Measurements from ENCODE around the gene RAD50. TPM values are rescaled to one million over a fixed set of nuclear protein-coding genes. Genes with fewer than 3 reads are reported as not detected.

Gene RAD50
- polyA plus RNA-seq, 1 experiment = 25.3 TPM

DNA sequence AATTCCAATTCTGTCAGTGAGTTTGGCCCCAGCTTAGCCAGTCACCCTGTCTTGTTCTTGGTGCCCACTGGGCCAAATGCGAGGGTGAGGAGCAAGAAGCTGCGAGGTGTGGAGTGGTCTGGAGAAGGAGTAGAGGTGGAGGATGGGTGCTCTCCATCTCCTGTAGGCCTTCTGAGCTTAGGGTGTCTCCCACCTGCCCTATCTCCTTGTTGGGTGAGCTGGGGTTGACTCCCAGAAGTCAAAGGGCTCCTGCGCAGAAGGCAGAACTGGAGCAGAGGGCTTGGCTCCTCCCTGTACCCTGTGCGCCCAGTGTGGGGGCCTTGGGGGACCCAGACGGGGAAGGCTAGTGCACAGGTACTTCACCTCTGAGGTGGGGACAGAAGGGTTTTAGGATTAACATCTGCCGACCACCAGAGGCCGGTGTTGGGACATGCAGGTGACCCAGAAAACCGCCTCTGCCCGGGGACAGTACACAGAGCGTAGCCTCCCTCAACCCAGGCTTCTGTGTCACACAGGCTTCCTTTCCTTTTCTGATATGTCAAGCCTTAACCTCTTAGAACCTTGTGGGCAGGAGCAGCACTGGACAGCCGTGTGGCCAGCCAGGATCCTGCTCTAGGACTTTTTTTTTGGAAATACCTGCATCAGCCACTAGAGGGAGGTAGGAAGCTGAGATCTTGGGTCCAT lies 30.3 kb upstream of the RAD50 start:
- Histone ChIP-seq H3K27me3 (ENCODE audit: control insufficient read depth, insufficient read depth, low read length) (peaks cover 10% of the 10 kb centered on the region), H3K27ac (ENCODE audit: low read depth, low read length) (no peak overlapping the region), H3K4me3 (ENCODE audit: low read depth, low read length) (peak overlapping the region; percentile 20; the same call in 1 of the 2 replicates), H3K9me3 (ENCODE audit: control insufficient read depth, insufficient read depth, low read length) (no peaks in the 10 kb centered on the region)
- peak; percentile 85 for TF ChIP-seq CTCF (IDR thresholded peaks at IDR 0.05; ENCODE audit: low read depth, low read length)
- DNase-seq (ENCODE audit: low read depth, low spot score) = no peak
- CTCF ChIA-PET = interaction anchor here (0.6 to 4.3 kb wide), 33 partner anchors 10 to 1482 kb away, joined by 3 to 32 read pairs (median 5); partner anchors contain the start of gene IL5
- POLR2A ChIA-PET = interaction anchor here (0.5 kb wide), 1 partner anchor 314 kb away, joined by 3 read pairs; no protein-coding TSS in a partner anchor

GRCh38 chr5:132526974-132527564 lies 29.7 kb upstream of the RAD50 start:
- POLR2A ChIA-PET = interaction anchor here (0.5 kb wide), 1 partner anchor 314 kb away, joined by 3 read pairs; no protein-coding TSS in a partner anchor

GRCh38 chr5:132528021-132528420 lies 28.8 kb upstream of the RAD50 start:
- no peak overlapping the region for H3K4me3 ChIP-seq (ENCODE audit: low read depth, low read length)
- ChIA-PET POLR2A (no interaction called here), CTCF (interaction anchor here (0.8 to 4.3 kb wide), 12 partner anchors 17 to 336 kb away, joined by 3 to 32 read pairs (median 5); no protein-coding TSS in a partner anchor)
- no peak for DNase-seq (ENCODE audit: low read depth, low spot score)
- H3K27ac ChIP-seq (ENCODE audit: low read depth, low read length) = no peak overlapping the region
- TF ChIP-seq CTCF (IDR thresholded peaks at IDR 0.05; ENCODE audit: low read depth, low read length) = no peak
- peaks cover 18% of the 10 kb centered on the region for H3K27me3 ChIP-seq (ENCODE audit: control insufficient read depth, insufficient read depth, low read length)
- no peaks in the 10 kb centered on the region for H3K9me3 ChIP-seq (ENCODE audit: control insufficient read depth, insufficient read depth, low read length)

More at GRCh38 chr5:132526974-132527564, 29.7 kb upstream of the RAD50 start:
- H3K4me3 ChIP-seq (ENCODE audit: low read depth, low read length) = no peak overlapping the region
- H3K9me3 ChIP-seq (ENCODE audit: control insufficient read depth, insufficient read depth, low read length) = no peaks in the 10 kb centered on the region
- CTCF ChIA-PET = interaction anchor here (0.7 to 4.3 kb wide), 31 partner anchors 10 to 356 kb away, joined by 3 to 32 read pairs (median 4); partner anchors contain the start of gene IL5
- no peak for TF ChIP-seq CTCF (IDR thresholded peaks at IDR 0.05; ENCODE audit: low read depth, low read length)
- no peak for DNase-seq (ENCODE audit: low read depth, low spot score)
- no peak overlapping the region for H3K27ac ChIP-seq (ENCODE audit: low read depth, low read length)
- peaks cover 17% of the 10 kb centered on the region for H3K27me3 ChIP-seq (ENCODE audit: control insufficient read depth, insufficient read depth, low read length)

DNA sequence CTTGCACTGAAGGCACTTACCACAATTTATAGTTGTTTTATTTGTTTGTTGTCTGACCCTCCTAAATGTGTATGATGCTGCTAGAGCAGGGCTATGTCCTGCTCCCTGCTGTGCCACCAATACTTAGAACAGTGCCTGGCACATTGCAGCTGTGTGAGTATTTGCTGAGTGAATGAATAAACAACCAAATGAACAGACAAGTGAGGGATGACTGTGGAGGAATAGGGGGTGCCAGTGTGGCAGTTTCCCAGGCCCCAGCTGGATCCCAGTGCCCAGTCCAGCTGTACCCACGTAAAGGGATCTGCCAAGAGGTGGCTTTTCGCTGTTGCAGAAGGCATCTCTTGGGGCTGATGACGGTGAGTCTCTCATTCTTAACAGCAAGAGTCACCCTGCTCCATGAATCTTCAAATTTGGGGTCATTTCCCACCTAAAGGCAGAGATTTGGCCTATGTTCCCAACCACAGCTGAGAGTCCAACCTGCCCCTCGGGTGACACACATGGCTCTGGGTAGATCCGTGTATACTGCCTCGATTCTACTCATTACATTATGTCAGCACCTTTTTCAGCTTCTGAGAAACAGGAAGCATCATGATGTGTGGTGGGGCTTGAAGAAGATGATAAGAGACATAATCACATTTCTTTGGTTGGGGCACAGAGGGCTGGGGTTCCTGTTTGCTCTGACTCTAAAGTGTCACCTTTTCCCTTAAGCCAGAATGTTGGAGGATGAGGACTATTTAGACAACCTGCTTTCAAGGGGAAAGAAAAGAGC lies 27.7 kb upstream of the RAD50 start:
- POLR2A ChIA-PET = no interaction called here

More for the DNA sequence above, 27.7 kb upstream of the RAD50 start:
- CTCF ChIA-PET = interaction anchor here (2.1 to 4.3 kb wide), 2 partner anchors 21 to 142 kb away, joined by 8 to 32 read pairs; no protein-coding TSS in a partner anchor
- DNase-seq (ENCODE audit: low read depth, low spot score) = no peak
- no peak for TF ChIP-seq CTCF (IDR thresholded peaks at IDR 0.05; ENCODE audit: low read depth, low read length)
- H3K27me3 ChIP-seq (ENCODE audit: control insufficient read depth, insufficient read depth, low read length) = peaks cover 18% of the 10 kb centered on the region
- H3K4me3 ChIP-seq (ENCODE audit: low read depth, low read length) = no peak overlapping the region
- H3K9me3 ChIP-seq (ENCODE audit: control insufficient read depth, insufficient read depth, low read length) = no peaks in the 10 kb centered on the region
- H3K27ac ChIP-seq (ENCODE audit: low read depth, low read length) = no peak overlapping the region
